Measurements from ENCODE around the gene POLR3H.

DNA sequence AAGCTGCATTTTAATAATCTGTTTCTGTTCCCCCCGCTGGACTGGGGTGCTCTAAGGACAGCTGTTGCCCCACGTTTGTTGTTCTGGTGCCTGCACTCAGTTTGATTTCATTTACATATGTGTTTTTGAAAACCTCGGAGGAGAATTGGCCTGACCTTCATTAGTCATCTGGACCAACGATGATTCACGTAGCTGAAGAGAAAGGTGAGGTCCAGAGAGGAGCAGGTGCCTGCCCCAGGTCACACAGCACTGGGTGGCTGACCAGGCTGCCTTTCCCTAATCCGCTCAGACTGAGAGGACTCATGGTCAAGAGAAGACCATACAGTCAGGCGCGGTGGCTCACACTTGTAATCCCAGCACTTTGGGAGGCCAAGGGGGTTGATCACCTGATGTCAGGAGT, 20.3 kb upstream of the POLR3H start:
- TF ChIP-seq, protein P1, sequence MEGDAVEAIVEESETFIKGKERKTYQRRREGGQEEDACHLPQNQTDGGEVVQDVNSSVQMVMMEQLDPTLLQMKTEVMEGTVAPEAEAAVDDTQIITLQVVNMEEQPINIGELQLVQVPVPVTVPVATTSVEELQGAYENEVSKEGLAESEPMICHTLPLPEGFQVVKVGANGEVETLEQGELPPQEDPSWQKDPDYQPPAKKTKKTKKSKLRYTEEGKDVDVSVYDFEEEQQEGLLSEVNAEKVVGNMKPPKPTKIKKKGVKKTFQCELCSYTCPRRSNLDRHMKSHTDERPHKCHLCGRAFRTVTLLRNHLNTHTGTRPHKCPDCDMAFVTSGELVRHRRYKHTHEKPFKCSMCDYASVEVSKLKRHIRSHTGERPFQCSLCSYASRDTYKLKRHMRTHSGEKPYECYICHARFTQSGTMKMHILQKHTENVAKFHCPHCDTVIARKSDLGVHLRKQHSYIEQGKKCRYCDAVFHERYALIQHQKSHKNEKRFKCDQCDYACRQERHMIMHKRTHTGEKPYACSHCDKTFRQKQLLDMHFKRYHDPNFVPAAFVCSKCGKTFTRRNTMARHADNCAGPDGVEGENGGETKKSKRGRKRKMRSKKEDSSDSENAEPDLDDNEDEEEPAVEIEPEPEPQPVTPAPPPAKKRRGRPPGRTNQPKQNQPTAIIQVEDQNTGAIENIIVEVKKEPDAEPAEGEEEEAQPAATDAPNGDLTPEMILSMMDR (IDR thresholded peaks at IDR 0.05): no peak
- TF ChIP-seq POLR2A (IDR thresholded peaks at IDR 0.05) (no peak), POLR2AphosphoS5 (IDR thresholded peaks at IDR 0.05) (no peak)

All from gastroesophageal sphincter (tissue), 3 donors.